NB4 (cell line): ENCODE data around the gene TPST1.

ENCODE experiments used
- MYC ChIP-seq: IDR thresholded peaks from 2 replicates; pipeline ENCODE4 v1.6.1; 2011; ENCODE audit warnings: low read depth, low read length
- POLR2A ChIP-seq: IDR thresholded peaks from 2 replicates; pipeline ENCODE4 v1.6.1; 2011; ENCODE audit warnings: mild to moderate bottlenecking; ENCODE audit not compliant: insufficient read length; ENCODE audit errors: extremely low read depth
- TF ChIP-seq, protein P1 (sequence below): IDR thresholded peaks from one replicate; pipeline ENCODE4 v1.5.1; 2012; ENCODE audit warnings: low read depth, low read length
- TF ChIP-seq, protein P2 (sequence below): IDR thresholded peaks from 2 replicates; pipeline ENCODE4 v1.6.1; 2011; ENCODE audit warnings: low read depth, low read length

DNA sequence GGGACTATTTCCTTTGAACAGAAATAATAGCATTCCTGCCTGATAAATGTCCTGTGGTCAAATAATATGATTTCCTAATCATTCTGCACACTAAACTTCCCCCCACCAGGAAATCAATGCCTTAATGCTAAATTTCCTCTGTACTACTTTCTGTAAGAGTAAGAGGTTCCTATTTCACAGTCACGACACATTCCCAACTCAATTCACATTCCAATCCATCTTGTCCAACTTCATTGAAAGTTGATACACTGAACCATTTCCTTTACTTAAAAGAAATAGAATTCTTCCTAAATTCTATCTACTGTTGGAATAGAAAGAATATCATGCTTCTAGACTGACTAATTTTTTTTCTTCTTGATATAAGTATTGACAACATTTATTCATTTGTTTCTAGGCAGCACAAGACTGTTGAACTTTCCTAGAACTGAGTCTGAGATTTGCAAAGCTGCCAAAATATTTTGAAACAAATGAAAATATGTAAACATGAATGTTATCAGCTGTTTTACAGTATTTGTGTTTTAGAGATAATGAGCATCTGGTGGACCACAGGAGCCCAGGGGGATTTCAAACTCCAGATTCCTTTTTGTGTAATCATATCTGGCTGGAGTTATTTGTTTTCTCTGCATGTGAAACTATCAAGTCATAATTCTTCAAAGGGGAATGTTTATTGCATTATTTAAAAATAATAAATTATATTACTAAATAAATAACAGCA lies 121.5 kb downstream of the TPST1 start:
- TF ChIP-seq, protein P1, sequence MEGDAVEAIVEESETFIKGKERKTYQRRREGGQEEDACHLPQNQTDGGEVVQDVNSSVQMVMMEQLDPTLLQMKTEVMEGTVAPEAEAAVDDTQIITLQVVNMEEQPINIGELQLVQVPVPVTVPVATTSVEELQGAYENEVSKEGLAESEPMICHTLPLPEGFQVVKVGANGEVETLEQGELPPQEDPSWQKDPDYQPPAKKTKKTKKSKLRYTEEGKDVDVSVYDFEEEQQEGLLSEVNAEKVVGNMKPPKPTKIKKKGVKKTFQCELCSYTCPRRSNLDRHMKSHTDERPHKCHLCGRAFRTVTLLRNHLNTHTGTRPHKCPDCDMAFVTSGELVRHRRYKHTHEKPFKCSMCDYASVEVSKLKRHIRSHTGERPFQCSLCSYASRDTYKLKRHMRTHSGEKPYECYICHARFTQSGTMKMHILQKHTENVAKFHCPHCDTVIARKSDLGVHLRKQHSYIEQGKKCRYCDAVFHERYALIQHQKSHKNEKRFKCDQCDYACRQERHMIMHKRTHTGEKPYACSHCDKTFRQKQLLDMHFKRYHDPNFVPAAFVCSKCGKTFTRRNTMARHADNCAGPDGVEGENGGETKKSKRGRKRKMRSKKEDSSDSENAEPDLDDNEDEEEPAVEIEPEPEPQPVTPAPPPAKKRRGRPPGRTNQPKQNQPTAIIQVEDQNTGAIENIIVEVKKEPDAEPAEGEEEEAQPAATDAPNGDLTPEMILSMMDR: no peak
- no peak for TF ChIP-seq POLR2A
- TF ChIP-seq, protein P2, sequence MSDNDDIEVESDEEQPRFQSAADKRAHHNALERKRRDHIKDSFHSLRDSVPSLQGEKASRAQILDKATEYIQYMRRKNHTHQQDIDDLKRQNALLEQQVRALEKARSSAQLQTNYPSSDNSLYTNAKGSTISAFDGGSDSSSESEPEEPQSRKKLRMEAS: no peak
- no peak for TF ChIP-seq MYC
